CD4-positive, alpha-beta T cell treated with Interleukin-15 for 4 hours (primary cell): ENCODE results near the gene FDX2.

Experiments used
- DNase-seq: peaks from one replicate; pipeline ENCODE4 v3.0.0-alpha.2; 2020; ENCODE audit warnings: low spot score

The FDX2 gene

DNA sequence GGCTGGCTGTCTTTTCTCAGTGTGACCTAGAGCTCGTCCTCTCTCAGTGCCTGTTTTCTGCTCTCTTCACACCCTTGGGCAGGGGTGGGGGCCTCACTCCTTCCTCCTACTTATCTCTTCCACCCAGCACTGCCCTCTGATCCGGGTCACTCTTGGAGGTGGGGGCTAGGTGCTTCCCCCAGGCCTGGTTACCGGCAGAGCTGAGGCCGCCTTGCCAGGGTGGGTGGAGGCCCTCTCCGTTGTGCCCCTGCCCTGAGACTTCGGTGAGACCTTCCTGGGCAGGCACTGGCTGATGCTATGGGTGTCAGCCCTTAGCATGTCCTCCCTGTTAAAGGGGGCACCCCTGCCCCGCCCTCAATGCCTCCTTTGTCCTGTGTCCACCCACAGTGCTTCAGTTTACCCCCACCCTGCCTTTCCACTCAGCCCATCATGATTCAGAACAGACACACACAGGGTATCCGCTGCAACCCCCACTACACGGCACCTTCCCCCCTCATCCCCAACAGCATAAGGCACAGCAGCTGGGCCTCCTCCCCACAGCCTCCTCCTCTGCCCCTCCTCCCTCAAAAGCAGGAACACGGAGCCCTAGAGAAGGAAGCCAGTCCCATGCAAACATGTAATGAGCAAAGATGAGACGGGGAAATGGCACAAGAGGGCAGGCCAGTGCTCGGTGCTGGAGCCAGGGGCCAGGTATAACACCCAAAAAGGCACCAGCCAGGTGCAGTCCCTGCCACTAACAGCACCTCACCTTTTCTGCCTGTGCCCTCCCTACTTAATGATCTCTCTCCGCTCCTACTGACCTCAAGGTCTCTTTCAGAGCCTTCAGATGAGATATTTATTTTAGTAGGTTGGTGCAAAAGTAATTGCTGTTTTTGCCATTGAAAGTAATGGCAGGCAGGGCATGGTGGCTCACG is 16.0 kb downstream of the FDX2 start:
- DNase-seq: no peak

- no peak for DNase-seq
Observed at GRCh38 chr19:10295847-10296591, 19.8 kb downstream of the FDX2 start.

- DNase-seq: peak; percentile 75
Observed at GRCh38 chr19:10295305-10295846, 20.4 kb downstream of the FDX2 start.

DNA sequence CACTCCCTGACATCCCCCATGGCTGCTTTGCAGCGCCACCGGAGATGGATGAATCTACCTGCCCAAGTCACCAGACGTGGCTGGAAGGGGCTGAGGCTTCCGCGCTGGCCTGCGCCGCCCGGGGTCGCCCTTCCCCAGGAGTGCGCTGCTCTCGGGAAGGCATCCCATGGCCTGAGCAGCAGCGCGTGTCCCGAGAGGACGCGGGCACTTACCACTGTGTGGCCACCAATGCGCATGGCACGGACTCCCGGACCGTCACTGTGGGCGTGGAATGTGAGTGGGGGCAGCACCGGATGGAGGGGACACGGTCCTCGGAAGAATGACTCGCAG is 21.5 kb downstream of the FDX2 start:
- DNase-seq: no peak

- no peak for DNase-seq
Observed at GRCh38 chr19:10293637-10294367, 22.0 kb downstream of the FDX2 start.

GRCh38 chr19:10292789-10293636 is 22.8 kb downstream of the FDX2 start:
- no peak for DNase-seq

DNA sequence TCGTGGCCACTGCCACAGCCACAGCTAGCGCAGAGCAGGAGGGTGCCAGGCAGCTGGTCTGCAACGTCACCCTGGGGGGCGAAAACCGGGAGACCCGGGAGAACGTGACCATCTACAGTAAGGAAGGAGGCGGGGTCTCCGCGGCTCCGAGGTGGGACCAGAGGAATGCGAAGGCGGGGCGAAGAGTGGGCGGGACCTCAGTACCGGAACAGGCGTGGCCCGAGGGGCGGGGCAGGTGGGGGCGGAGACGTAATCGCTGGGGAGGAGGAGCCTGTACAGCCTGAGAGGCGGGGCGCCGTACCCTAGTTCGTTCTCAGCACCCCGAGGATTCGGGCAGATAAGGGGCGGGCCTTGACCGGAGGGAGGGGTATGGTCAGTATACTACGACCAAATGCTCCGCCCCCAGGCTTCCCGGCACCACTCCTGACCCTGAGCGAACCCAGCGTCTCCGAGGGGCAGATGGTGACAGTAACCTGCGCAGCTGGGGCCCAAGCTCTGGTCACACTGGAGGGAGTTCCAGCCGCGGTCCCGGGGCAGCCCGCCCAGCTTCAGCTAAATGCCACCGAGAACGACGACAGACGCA is 23.5 kb downstream of the FDX2 start:
- peak; percentile 58 for DNase-seq

DNA sequence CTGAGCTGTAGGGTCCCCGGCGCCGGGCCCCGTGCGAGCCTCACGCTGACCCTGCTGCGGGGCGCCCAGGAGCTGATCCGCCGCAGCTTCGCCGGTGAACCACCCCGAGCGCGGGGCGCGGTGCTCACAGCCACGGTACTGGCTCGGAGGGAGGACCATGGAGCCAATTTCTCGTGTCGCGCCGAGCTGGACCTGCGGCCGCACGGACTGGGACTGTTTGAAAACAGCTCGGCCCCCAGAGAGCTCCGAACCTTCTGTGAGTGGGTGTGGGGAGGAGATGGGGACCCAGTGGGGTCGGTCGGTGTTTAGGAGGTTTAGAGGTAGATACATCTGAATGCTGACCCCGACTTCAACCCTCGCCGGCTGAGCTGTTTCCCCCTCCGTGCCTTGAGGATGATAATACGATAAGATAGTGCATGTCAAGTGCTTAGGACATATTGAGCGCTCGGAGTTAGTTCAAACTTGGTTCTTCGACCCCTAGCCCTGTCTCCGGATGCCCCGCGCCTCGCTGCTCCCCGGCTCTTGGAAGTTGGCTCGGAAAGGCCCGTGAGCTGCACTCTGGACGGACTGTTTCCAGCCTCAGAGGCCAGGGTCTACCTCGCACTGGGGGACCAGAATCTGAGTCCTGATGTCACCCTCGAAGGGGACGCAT is 24.1 kb downstream of the FDX2 start:
- DNase-seq: no peak

- DNase-seq: peak; percentile 52
Observed at GRCh38 chr19:10290876-10291553, 24.8 kb downstream of the FDX2 start.

- DNase-seq: no peak
Observed at GRCh38 chr19:10290357-10290875, 25.4 kb downstream of the FDX2 start.

- DNase-seq: no peak
Observed at GRCh38 chr19:10289836-10290356, 25.9 kb downstream of the FDX2 start, which contains the start of gene ICAM5. TSS of gene ICAM5 (plus strand) at chr19:10289952. CDS start at chr19:10290044, 92 bp downstream.

- peak; percentile 46 for DNase-seq
Observed at GRCh38 chr19:10289167-10289835, 26.5 kb downstream of the FDX2 start.

DNA sequence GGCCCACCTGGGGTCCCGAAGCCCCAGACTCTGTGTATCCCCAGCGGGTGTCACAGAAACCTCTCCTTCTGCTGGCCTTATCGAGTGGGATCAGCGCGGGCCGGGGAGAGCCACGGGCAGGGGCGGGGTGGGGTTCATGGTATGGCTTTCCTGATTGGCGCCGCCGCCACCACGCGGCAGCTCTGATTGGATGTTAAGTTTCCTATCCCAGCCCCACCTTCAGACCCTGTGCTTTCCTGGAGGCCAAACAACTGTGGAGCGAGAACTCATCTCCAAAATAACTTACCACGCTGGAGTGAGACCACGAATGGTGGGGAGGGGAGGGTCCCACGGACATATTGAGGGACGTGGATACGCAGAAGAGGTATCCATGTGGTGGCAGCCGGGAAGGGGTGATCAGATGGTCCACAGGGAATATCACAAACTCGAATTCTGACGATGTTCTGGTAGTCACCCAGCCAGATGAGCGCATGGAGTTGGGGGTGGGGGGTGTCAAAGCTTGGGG is 27.1 kb downstream of the FDX2 start:
- no peak for DNase-seq

DNA sequence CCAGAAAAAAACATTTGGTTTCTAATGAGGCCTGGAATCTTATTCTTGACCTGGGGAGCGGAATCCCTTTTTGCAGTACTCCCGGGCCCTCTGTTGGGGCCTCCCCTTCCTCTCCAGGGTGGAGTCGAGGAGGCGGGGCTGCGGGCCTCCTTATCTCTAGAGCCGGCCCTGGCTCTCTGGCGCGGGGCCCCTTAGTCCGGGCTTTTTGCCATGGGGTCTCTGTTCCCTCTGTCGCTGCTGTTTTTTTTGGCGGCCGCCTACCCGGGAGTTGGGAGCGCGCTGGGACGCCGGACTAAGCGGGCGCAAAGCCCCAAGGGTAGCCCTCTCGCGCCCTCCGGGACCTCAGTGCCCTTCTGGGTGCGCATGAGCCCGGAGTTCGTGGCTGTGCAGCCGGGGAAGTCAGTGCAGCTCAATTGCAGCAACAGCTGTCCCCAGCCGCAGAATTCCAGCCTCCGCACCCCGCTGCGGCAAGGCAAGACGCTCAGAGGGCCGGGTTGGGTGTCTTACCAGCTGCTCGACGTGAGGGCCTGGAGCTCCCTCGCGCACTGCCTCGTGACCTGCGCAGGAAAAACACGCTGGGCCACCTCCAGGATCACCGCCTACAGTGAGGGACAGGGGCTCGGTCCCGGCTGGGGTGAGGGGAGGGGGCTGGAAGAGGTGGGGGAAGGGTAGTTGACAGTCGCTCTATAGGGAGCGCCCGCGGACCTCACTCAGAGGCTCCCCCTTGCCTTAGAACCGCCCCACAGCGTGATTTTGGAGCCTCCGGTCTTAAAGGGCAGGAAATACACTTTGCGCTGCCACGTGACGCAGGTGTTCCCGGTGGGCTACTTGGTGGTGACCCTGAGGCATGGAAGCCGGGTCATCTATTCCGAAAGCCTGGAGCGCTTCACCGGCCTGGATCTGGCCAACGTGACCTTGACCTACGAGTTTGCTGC is 28.7 kb downstream of the FDX2 start, which contains the start of gene ICAM4:
TSS of gene ICAM4 (plus strand) at position 153 of the 935 bp plus-strand sequence. CDS start at position 211, 58 bp downstream.
- no peak for DNase-seq

- DNase-seq: no peak
Observed at GRCh38 chr19:10285393-10285792, 30.4 kb downstream of the FDX2 start.

GRCh38 chr19:10284960-10285278 is 30.9 kb downstream of the FDX2 start:
- no peak for DNase-seq
